ENCODE data around the gene EMB. TPM values are rescaled to one million over a fixed set of nuclear protein-coding genes. Genes with fewer than 3 reads are reported as not detected.
"Not testable (repeated sequence)": the region's sequence is repeated elsewhere in the genome, so short reads cannot be mapped to it uniquely, and the experiment has no call there.

The EMB gene
- total RNA-seq: not detected in 2 replicates

- no peak for DNase-seq (ENCODE audit: low read depth, low spot score)
Observed at GRCh38 chr5:50440651-50441492, at the start of gene EMB. TSS of gene EMB (minus strand) at chr5:50441288. CDS start at chr5:50441151, 137 bp downstream.

GRCh38 chr5:50489491-50489890, 48.4 kb upstream of the EMB start:
- not testable (repeated sequence) for DNase-seq (ENCODE audit: low read depth, low spot score)

- not testable (repeated sequence) for DNase-seq (ENCODE audit: low read depth, low spot score)
Observed at GRCh38 chr5:50478790-50479189, 37.7 kb upstream of the EMB start.

GRCh38 chr5:50476549-50476948, 35.5 kb upstream of the EMB start:
- DNase-seq (ENCODE audit: low read depth, low spot score): no peak

GRCh38 chr5:50465015-50465414, 23.9 kb upstream of the EMB start:
- not testable (repeated sequence) for DNase-seq (ENCODE audit: low read depth, low spot score)

GRCh38 chr5:50463726-50464125, 22.6 kb upstream of the EMB start:
- DNase-seq (ENCODE audit: low read depth, low spot score): no peak

- no peak for DNase-seq (ENCODE audit: low read depth, low spot score)
Observed at GRCh38 chr5:50463047-50463446, 22.0 kb upstream of the EMB start.

- DNase-seq (ENCODE audit: low read depth, low spot score): not testable (repeated sequence)
Observed at GRCh38 chr5:50462579-50462978, 21.5 kb upstream of the EMB start.

GRCh38 chr5:50458372-50458771, 17.3 kb upstream of the EMB start:
- not testable (repeated sequence) for DNase-seq (ENCODE audit: low read depth, low spot score)

GRCh38 chr5:50449241-50449640, 8.2 kb upstream of the EMB start:
- not testable (repeated sequence) for DNase-seq (ENCODE audit: low read depth, low spot score)

GRCh38 chr5:50447941-50448340, 6.9 kb upstream of the EMB start:
- no peak for DNase-seq (ENCODE audit: low read depth, low spot score)

GRCh38 chr5:50447228-50447627, 6.1 kb upstream of the EMB start:
- no peak for DNase-seq (ENCODE audit: low read depth, low spot score)

GRCh38 chr5:50445296-50445949, 4.3 kb upstream of the EMB start:
- no peak for DNase-seq (ENCODE audit: low read depth, low spot score)

GRCh38 chr5:50442559-50443539, 1.8 kb upstream of the EMB start:
- DNase-seq (ENCODE audit: low read depth, low spot score): not testable (repeated sequence)

- DNase-seq (ENCODE audit: low read depth, low spot score): no peak
Observed at GRCh38 chr5:50441493-50441955, 436 bp upstream of the EMB start.

- no peak for DNase-seq (ENCODE audit: low read depth, low spot score)
Observed at GRCh38 chr5:50439221-50439620, 1.9 kb downstream of the EMB start.

- DNase-seq (ENCODE audit: low read depth, low spot score): not testable (repeated sequence)
Observed at GRCh38 chr5:50438060-50438459, 3.0 kb downstream of the EMB start.

GRCh38 chr5:50435168-50435567, 5.9 kb downstream of the EMB start:
- DNase-seq (ENCODE audit: low read depth, low spot score): no peak

GRCh38 chr5:50431133-50431904, 9.8 kb downstream of the EMB start:
- not testable (repeated sequence) for DNase-seq (ENCODE audit: low read depth, low spot score)

GRCh38 chr5:50423100-50423799, 17.8 kb downstream of the EMB start:
- DNase-seq (ENCODE audit: low read depth, low spot score): not testable (repeated sequence)

Measured in pulmonary artery endothelial cell (primary cell).